Hepatocyte (in vitro differentiated cells): Measurements from ENCODE around the gene ZNF670. TPM values are rescaled to one million over a fixed set of nuclear protein-coding genes. Genes with fewer than 3 reads are reported as not detected.

Source experiments
- DNase-seq: peaks from one replicate; pipeline ENCODE4 v3.0.0-alpha.2; 2016; ENCODE audit warnings: low spot score
- H2AFZ ChIP-seq: fragments of 200-600 bp; sonication (generic); 2 replicates; pipeline ENCODE4 v1.6.0; 2016; ENCODE audit warnings: antibody characterized with exemption, mild to moderate bottlenecking
- H3K27ac ChIP-seq: fragments of 200-600 bp; sonication (generic); 2 replicates; pipeline ENCODE4 v1.5.1; 2016; ENCODE audit warnings: mild to moderate bottlenecking
- H3K27me3 ChIP-seq: fragments of 200-600 bp; sonication (generic); 2 replicates; pipeline ENCODE4 v1.6.1; 2016
- H3K36me3 ChIP-seq: fragments of 200-600 bp; sonication (generic); replicated peaks from 2 replicates; pipeline ENCODE4 v1.5.1; 2016; ENCODE audit warnings: low read depth; ENCODE audit not compliant: insufficient read depth
- H3K4me1 ChIP-seq: fragments of 200-600 bp; sonication (generic); 2 replicates; pipeline ENCODE4 v1.5.1; 2016; ENCODE audit warnings: mild to moderate bottlenecking, moderate library complexity; ENCODE audit not compliant: insufficient read depth
- H3K4me2 ChIP-seq: fragments of 200-600 bp; sonication (generic); 2 replicates; pipeline ENCODE4 v1.6.0; 2016
- H3K4me3 ChIP-seq: fragments of 200-600 bp; sonication (generic); 2 replicates; pipeline ENCODE4 v1.5.1; 2016; ENCODE audit warnings: mild to moderate bottlenecking
- H3K79me2 ChIP-seq: fragments of 200-600 bp; sonication (generic); 2 replicates; pipeline ENCODE4 v1.6.0; 2017; ENCODE audit warnings: mild to moderate bottlenecking
- H3K9me2 ChIP-seq: fragments of 200-600 bp; sonication (generic); replicated peaks from 2 replicates; pipeline ENCODE4 v1.6.0; 2017; ENCODE audit warnings: mild to moderate bottlenecking; ENCODE audit not compliant: insufficient read depth
- H3K9me3 ChIP-seq: fragments of 200-600 bp; sonication (generic); 2 replicates; pipeline ENCODE4 v1.5.1; 2016; ENCODE audit warnings: low read depth, mild to moderate bottlenecking
- H4K20me1 ChIP-seq: fragments of 200-600 bp; sonication (generic); 2 replicates; pipeline ENCODE4 v1.6.0; 2016; ENCODE audit warnings: mild to moderate bottlenecking; ENCODE audit not compliant: insufficient read depth, poor library complexity, severe bottlenecking
- CTCF ChIP-seq: fragments of 200-600 bp; sonication (generic); IDR thresholded peaks from 2 replicates; pipeline ENCODE4 v1.5.1; 2016; ENCODE audit warnings: antibody characterized with exemption, mild to moderate bottlenecking; ENCODE audit not compliant: poor library complexity
- EZH2 ChIP-seq: fragments of 200-600 bp; sonication (generic); IDR thresholded peaks from 2 replicates; pipeline ENCODE4 v1.6.1; 2016; ENCODE audit warnings: antibody characterized with exemption, mild to moderate bottlenecking, borderline replicate concordance
- EZH2phosphoT487 ChIP-seq: fragments of 200-600 bp; sonication (generic); IDR thresholded peaks from one replicate; pipeline ENCODE4 v1.6.1; 2018; ENCODE audit warnings: antibody characterized with exemption, mild to moderate bottlenecking, low read depth, moderate library complexity; ENCODE audit not compliant: unreplicated experiment, severe bottlenecking
- WGBS: methylation state at CpG from one replicate; pipeline ENCODE4 v1.1.6; 2016; ENCODE audit warnings: low lambda C conversion rate; ENCODE audit errors: missing lambda C conversion rate; 5-methylcytosine and 5-hydroxymethylcytosine counted together
- polyA plus RNA-seq: library from polyadenylated mRNA; unstranded; fragments of >200 nt; fragmentation: Nextera tagmentation; extraction: Ambion mirVana; gene quantifications from 2 replicates; pipeline ENCODE4 v1.2.1, GENCODE V29; 2016
- total RNA-seq: library from RNA; depleted of rRNA; stranded (reverse); fragments of >200 nt; gene quantifications from 2 replicates; pipeline ENCODE4 v1.2.3, GENCODE V29; 2014

Gene ZNF670
- total and polyA plus RNA-seq, 2 experiments from 2014 or later, result 5.5 to 5.8 TPM

DNA sequence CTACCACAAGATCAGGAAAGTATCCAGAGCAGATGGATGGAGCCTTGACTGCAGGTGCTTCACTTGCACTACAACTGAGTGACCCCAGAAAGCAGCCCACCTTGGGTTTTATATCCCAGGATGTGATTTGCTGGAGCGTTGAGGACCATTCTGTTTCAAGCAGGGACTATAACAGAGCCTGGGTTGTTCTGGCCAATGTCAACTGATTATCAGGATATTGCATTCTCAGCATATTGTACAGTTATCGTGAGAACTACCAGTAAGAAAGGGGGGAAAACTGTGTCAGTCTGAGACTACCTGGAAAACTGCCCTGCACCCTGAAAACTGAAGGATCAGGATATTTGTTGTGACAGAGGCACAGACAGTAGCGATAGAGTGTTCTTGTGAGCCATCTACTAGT is 17.5 kb upstream of the ZNF670 start:
- no peak overlapping the region for H3K4me2 ChIP-seq
- H3K27me3 ChIP-seq, result no peaks in the 10 kb centered on the region
- H3K4me1 ChIP-seq, result no peaks in the 10 kb centered on the region
- H3K27ac ChIP-seq, result no peak overlapping the region
- 89% methylated on average over 3 of the region's 3 CpGs for WGBS
- no peak overlapping the region for H2AFZ ChIP-seq
- peaks cover 14% of the 10 kb centered on the region for H3K9me3 ChIP-seq
- peaks cover 10% of the 10 kb centered on the region for H3K36me3 ChIP-seq
- TF ChIP-seq EZH2 (no peak), EZH2phosphoT487 (no peak), CTCF (no peak)
- H3K4me3 ChIP-seq, result no peak overlapping the region
- H3K79me2 ChIP-seq, result peaks cover 3% of the 10 kb centered on the region
- DNase-seq, result no peak
- no peaks in the 10 kb centered on the region for H3K9me2 ChIP-seq
- H4K20me1 ChIP-seq, result no peaks in the 10 kb centered on the region

DNA sequence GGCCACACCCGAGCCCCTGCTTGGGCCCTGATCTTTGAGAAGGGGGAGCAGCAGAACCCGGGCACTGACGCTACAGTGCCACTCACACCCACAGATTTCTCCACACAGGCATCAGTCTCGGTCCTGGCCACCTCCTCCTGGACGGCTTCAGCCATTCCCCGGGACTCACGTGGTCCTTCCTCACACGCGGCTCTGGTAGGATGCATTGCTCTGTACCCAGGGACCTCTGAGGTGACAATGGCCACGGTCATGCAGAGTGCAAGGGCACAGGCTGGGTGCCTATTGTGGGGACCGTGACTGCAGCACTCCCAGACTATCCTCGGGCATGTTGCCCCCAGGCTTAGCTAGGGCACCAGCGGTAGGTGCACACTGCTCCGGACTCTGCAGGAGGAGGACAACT is 11.8 kb upstream of the ZNF670 start:
- no peaks in the 10 kb centered on the region for H3K79me2 ChIP-seq
- H3K9me2 ChIP-seq, result no peaks in the 10 kb centered on the region
- H3K4me1 ChIP-seq, result no peaks in the 10 kb centered on the region
- H2AFZ ChIP-seq, result no peak overlapping the region
- H3K27ac ChIP-seq, result no peak overlapping the region
- H3K9me3 ChIP-seq, result no peaks in the 10 kb centered on the region
- H4K20me1 ChIP-seq, result no peaks in the 10 kb centered on the region
- no peak overlapping the region for H3K4me3 ChIP-seq
- 86% methylated on average over 14 of the region's 14 CpGs for WGBS
- no peak for TF ChIP-seq CTCF
- no peak for TF ChIP-seq EZH2phosphoT487
- no peak for TF ChIP-seq EZH2
- no peak overlapping the region for H3K4me2 ChIP-seq
- H3K36me3 ChIP-seq, result no peaks in the 10 kb centered on the region
- no peak for DNase-seq
- H3K27me3 ChIP-seq, result no peaks in the 10 kb centered on the region

- WGBS, result 72% methylated on average over 17 of the region's 17 CpGs
- no peak for DNase-seq
Observed at GRCh38 chr1:247089616-247090375, 11.2 kb upstream of the ZNF670 start.

More at GRCh38 chr1:247089616-247090375, 11.2 kb upstream of the ZNF670 start:
- Histone ChIP-seq H3K27me3 (no peaks in the 10 kb centered on the region), H3K4me3 (no peak overlapping the region), H3K79me2 (no peaks in the 10 kb centered on the region), H3K36me3 (no peaks in the 10 kb centered on the region), H4K20me1 (no peaks in the 10 kb centered on the region), H3K9me2 (no peaks in the 10 kb centered on the region), H2AFZ (no peak overlapping the region), H3K9me3 (no peaks in the 10 kb centered on the region), H3K27ac (no peak overlapping the region), H3K4me1 (no peaks in the 10 kb centered on the region), H3K4me2 (no peak overlapping the region)
- TF ChIP-seq EZH2 (no peak), EZH2phosphoT487 (no peak), CTCF (no peak)
